Uterus (tissue), 2 donors: ENCODE measurements around the gene CELF4.

Experiments used
- POLR2A ChIP-seq, 2 donors: fragments of 450-650 bp; IDR thresholded peaks; one replicate each; pipeline ENCODE4 v1.6.1; 2016; ENCODE audit warnings: antibody characterized with exemption in 2 of 2, mild to moderate bottlenecking in 1 of 2, moderate library complexity in 1 of 2
- TF ChIP-seq, protein P1 (sequence below), 4 experiments: fragments of 200-600 bp in 2 of 4; fragments of 450-650 bp in 2 of 4; sonication (generic) in 2 of 4; IDR thresholded peaks; one replicate each; pipeline ENCODE4 v1.5.1; 2016 to 2019; ENCODE audit warnings: antibody characterized with exemption in 4 of 4, mild to moderate bottlenecking in 2 of 4, moderate library complexity in 1 of 4

DNA sequence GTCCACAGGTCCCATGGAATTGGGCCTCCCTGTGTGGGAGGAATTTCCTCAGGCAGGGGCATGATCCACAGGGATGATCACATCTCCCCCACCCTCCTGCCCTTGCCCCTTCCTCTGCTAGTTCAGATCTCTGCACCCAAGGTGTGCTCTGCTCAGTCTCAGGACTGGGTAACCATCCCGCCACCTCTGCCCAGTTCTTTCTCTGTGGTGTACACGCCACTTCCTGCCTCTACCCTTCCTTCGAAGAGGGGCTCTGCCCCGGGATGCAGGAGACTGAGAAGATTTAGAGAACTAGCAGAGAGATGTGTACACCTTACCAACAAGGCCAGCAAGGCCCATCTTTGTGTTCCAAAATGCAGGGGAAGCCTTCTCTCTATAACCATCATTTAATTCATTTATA lies 160.4 kb downstream of the CELF4 start:
- TF ChIP-seq, protein P1, sequence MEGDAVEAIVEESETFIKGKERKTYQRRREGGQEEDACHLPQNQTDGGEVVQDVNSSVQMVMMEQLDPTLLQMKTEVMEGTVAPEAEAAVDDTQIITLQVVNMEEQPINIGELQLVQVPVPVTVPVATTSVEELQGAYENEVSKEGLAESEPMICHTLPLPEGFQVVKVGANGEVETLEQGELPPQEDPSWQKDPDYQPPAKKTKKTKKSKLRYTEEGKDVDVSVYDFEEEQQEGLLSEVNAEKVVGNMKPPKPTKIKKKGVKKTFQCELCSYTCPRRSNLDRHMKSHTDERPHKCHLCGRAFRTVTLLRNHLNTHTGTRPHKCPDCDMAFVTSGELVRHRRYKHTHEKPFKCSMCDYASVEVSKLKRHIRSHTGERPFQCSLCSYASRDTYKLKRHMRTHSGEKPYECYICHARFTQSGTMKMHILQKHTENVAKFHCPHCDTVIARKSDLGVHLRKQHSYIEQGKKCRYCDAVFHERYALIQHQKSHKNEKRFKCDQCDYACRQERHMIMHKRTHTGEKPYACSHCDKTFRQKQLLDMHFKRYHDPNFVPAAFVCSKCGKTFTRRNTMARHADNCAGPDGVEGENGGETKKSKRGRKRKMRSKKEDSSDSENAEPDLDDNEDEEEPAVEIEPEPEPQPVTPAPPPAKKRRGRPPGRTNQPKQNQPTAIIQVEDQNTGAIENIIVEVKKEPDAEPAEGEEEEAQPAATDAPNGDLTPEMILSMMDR (IDR thresholded peaks at IDR 0.05) = no peak
- no peak for TF ChIP-seq POLR2A (IDR thresholded peaks at IDR 0.05)
